Astrocyte (in vitro differentiated cells and primary cell): Measurements from ENCODE around the gene PRLHR. TPM values are rescaled to one million over a fixed set of nuclear protein-coding genes. Genes with fewer than 3 reads are reported as not detected.

ENCODE experiments used
- DNase-seq: peaks from one replicate; pipeline ENCODE4 v3.0.0-alpha.2; 2010; ENCODE audit warnings: low read depth
- FAIRE-seq: peaks from 2 replicates; lab custom pipeline; 2011; peaks lifted over from hg19 to GRCh38; lab: Jason Lieb, UNC
- H2AFZ ChIP-seq: 2 replicates; pipeline ENCODE4 v1.6.0; 2012; ENCODE audit warnings: low read depth, low read length, inconsistent platforms
- H3K27ac ChIP-seq: 2 replicates; pipeline ENCODE4 v1.5.1; 2011; ENCODE audit warnings: low read depth, low read length, inconsistent platforms
- H3K27me3 ChIP-seq: 2 replicates; pipeline ENCODE4 v1.6.0; 2011; ENCODE audit warnings: low read length, inconsistent platforms; ENCODE audit not compliant: insufficient read depth
- H3K36me3 ChIP-seq: 2 replicates; pipeline ENCODE4 v1.5.1; 2011; ENCODE audit warnings: low read length, inconsistent platforms; ENCODE audit not compliant: insufficient read depth
- H3K4me1 ChIP-seq: 2 replicates; pipeline ENCODE4 v1.5.1; 2011; ENCODE audit warnings: low read length, inconsistent platforms; ENCODE audit not compliant: insufficient read depth
- H3K4me2 ChIP-seq: 2 replicates; pipeline ENCODE4 v1.6.0; 2012; ENCODE audit warnings: low read length, inconsistent platforms
- H3K4me3 ChIP-seq: 2 replicates; pipeline ENCODE4 v1.5.1; 2011; ENCODE audit warnings: low read depth, mild to moderate bottlenecking, low read length, inconsistent platforms; ENCODE audit not compliant: insufficient read depth
- H3K79me2 ChIP-seq: 2 replicates; pipeline ENCODE4 v1.6.0; 2012; ENCODE audit warnings: mild to moderate bottlenecking, low read length, inconsistent platforms; ENCODE audit not compliant: insufficient read depth
- H3K9ac ChIP-seq: 2 replicates; pipeline ENCODE4 v1.6.0; 2012; ENCODE audit warnings: mild to moderate bottlenecking, low read length, inconsistent platforms
- H3K9me3 ChIP-seq: 2 replicates; pipeline ENCODE4 v1.5.1; 2012; ENCODE audit warnings: low read depth, mild to moderate bottlenecking, low read length, inconsistent platforms; ENCODE audit not compliant: insufficient read depth
- H4K20me1 ChIP-seq: 2 replicates; pipeline ENCODE4 v1.6.0; 2012; ENCODE audit warnings: low read length, inconsistent platforms; ENCODE audit not compliant: insufficient read depth
- H3K27ac Mint-ChIP-seq: one replicate; pipeline ENCODE4 v1.8.0; 2021; ENCODE audit warnings: mild to moderate bottlenecking, mixed read lengths; ENCODE audit not compliant: unreplicated experiment
- H3K27me3 Mint-ChIP-seq: one replicate; pipeline ENCODE4 v1.8.0; 2021; ENCODE audit warnings: low read depth, mixed read lengths; ENCODE audit not compliant: unreplicated experiment
- H3K36me3 Mint-ChIP-seq: one replicate; pipeline ENCODE4 v1.8.0; 2021; ENCODE audit warnings: low read depth, mixed read lengths; ENCODE audit not compliant: unreplicated experiment
- H3K4me1 Mint-ChIP-seq: one replicate; pipeline ENCODE4 v1.8.0; 2021; ENCODE audit warnings: low read depth, mixed read lengths; ENCODE audit not compliant: unreplicated experiment
- H3K4me3 Mint-ChIP-seq: one replicate; pipeline ENCODE4 v1.8.0; 2021; ENCODE audit warnings: mild to moderate bottlenecking, moderate library complexity, mixed read lengths; ENCODE audit not compliant: unreplicated experiment
- H3K9me3 Mint-ChIP-seq: one replicate; pipeline ENCODE4 v1.8.0; 2021; ENCODE audit warnings: mild to moderate bottlenecking, mixed read lengths; ENCODE audit not compliant: unreplicated experiment
- EZH2 ChIP-seq: IDR thresholded peaks from 2 replicates; pipeline ENCODE4 v1.6.1; 2012; ENCODE audit warnings: mild to moderate bottlenecking, low read length, inconsistent platforms; ENCODE audit not compliant: insufficient read depth
- total RNA-seq: library from RNA; stranded (reverse); gene quantifications from 2 replicates; pipeline ENCODE4 v1.2.1, GENCODE V29; 2021
- TF ChIP-seq, protein P1 (sequence below): IDR thresholded peaks from 2 replicates; pipeline ENCODE4 v1.5.1; 2011; ENCODE audit warnings: low read depth, mild to moderate bottlenecking, inconsistent platforms, low read length, moderate library complexity; ENCODE audit not compliant: insufficient read depth

The PRLHR gene
- total RNA-seq, 1 donor from 2014 or later: not detected

DNA sequence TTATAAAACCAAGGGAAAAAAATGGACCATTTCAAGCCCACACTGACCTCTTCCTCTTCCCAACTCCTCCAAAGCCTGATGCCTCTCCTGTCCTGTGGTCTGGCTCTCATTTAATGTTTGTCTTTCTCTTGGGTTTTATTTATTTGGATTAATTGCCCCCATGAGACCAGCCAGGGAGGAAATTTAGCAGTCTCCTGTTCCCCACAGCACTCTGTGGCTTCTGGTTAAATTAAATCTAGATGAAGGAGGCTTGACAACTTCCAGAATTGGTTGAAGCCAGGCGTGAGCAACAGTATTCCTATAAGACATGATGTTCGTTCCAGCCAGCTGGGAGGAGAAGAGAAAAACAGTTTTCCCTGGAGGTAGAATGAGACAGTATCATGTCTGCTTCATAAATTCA is 15.1 kb upstream of the PRLHR start:
- Mint-ChIP-seq H3K4me1 (no peaks in the 10 kb centered on the region), H3K4me3 (no peak overlapping the region), H3K27ac (no peak overlapping the region), H3K27me3 (peaks cover 55% of the 10 kb centered on the region), H3K9me3 (peaks cover under 1% of the 10 kb centered on the region), H3K36me3 (peaks cover 3% of the 10 kb centered on the region)
- no peaks in the 10 kb centered on the region for H3K79me2 ChIP-seq
- H4K20me1 ChIP-seq: no peaks in the 10 kb centered on the region
- no peak overlapping the region for H3K4me2 ChIP-seq
- H3K27me3 ChIP-seq: no peaks in the 10 kb centered on the region
- H3K4me3 ChIP-seq: no peak overlapping the region
- H3K36me3 ChIP-seq: no peaks in the 10 kb centered on the region
- H2AFZ ChIP-seq: no peak overlapping the region
- H3K9me3 ChIP-seq: no peaks in the 10 kb centered on the region
- H3K4me1 ChIP-seq: no peaks in the 10 kb centered on the region
- TF ChIP-seq, protein P1, sequence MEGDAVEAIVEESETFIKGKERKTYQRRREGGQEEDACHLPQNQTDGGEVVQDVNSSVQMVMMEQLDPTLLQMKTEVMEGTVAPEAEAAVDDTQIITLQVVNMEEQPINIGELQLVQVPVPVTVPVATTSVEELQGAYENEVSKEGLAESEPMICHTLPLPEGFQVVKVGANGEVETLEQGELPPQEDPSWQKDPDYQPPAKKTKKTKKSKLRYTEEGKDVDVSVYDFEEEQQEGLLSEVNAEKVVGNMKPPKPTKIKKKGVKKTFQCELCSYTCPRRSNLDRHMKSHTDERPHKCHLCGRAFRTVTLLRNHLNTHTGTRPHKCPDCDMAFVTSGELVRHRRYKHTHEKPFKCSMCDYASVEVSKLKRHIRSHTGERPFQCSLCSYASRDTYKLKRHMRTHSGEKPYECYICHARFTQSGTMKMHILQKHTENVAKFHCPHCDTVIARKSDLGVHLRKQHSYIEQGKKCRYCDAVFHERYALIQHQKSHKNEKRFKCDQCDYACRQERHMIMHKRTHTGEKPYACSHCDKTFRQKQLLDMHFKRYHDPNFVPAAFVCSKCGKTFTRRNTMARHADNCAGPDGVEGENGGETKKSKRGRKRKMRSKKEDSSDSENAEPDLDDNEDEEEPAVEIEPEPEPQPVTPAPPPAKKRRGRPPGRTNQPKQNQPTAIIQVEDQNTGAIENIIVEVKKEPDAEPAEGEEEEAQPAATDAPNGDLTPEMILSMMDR: no peak
- no peak for TF ChIP-seq EZH2
- H3K9ac ChIP-seq: no peak overlapping the region
- DNase-seq (no peak), FAIRE-seq (no peak)
- H3K27ac ChIP-seq: no peak overlapping the region

DNA sequence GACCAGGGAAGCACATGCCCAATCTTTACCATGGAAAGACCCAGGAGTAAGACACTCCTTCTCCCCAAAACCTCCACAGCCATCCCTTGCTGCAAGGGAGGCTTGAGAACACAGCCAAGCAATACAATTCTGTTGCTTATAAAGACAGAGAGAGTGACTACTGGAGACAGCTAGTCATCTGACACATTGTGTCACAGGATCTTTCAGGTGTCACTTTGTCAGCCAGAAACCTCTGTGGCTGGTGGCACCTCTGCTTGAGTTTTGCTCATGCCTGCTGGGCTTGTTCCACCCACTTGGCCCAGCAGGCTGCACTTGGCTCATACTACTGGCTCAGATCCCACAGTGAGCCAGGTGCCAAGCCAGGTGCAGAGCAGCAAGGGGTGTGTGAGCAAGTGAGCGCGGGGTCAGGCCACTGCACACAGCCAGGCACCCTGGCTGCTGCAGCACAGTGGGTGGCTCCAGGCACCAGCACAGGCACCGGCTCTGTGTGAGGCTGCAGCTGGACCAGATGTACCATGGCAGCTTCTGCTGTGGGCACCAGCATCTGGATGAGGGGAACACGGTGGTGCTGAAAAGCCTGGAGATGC is 12.4 kb upstream of the PRLHR start:
- Histone ChIP-seq H3K9me3 (no peaks in the 10 kb centered on the region), H3K27ac (no peak overlapping the region), H3K27me3 (no peaks in the 10 kb centered on the region), H4K20me1 (no peaks in the 10 kb centered on the region), H3K4me1 (no peaks in the 10 kb centered on the region), H3K9ac (no peak overlapping the region), H3K4me2 (no peak overlapping the region), H3K36me3 (no peaks in the 10 kb centered on the region), H2AFZ (no peak overlapping the region), H3K79me2 (no peaks in the 10 kb centered on the region), H3K4me3 (no peak overlapping the region)
- H3K9me3 Mint-ChIP-seq: no peaks in the 10 kb centered on the region
- TF ChIP-seq, protein P1: no peak
- no peak for TF ChIP-seq EZH2
- DNase-seq (no peak), FAIRE-seq (no peak)
- H3K36me3 Mint-ChIP-seq: peaks cover 3% of the 10 kb centered on the region
- H3K27me3 Mint-ChIP-seq: peaks cover 69% of the 10 kb centered on the region
- no peak overlapping the region for H3K4me3 Mint-ChIP-seq
- H3K27ac Mint-ChIP-seq: no peak overlapping the region
- no peaks in the 10 kb centered on the region for H3K4me1 Mint-ChIP-seq

DNA sequence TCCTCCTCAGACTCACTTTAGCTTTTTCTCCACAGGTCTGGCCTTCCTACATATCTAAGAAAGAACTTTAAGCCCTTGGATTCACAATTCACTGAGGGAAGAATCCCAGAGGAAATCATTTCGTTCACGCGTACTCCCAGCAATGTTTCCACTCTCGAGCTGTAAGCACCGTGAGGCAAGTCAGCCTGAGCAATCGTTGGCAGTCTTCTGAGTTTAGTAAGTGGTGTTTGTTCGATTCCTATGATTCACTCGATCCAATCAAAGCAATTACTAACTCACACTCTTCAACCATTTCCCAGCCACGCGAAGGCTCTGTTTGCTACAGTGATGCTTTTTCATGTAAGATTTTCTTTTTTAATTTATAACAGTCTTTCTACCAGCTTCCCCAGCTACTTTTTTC is 10.2 kb upstream of the PRLHR start:
- no peak overlapping the region for H2AFZ ChIP-seq
- DNase-seq: no peak
- H3K4me3 ChIP-seq: no peak overlapping the region
- no peak for FAIRE-seq
- Mint-ChIP-seq H3K27ac (no peak overlapping the region), H3K27me3 (peaks cover 68% of the 10 kb centered on the region), H3K4me3 (no peak overlapping the region), H3K36me3 (no peaks in the 10 kb centered on the region), H3K4me1 (no peaks in the 10 kb centered on the region), H3K9me3 (no peaks in the 10 kb centered on the region)
- no peaks in the 10 kb centered on the region for H3K4me1 ChIP-seq
- no peak overlapping the region for H3K9ac ChIP-seq
- no peaks in the 10 kb centered on the region for H4K20me1 ChIP-seq
- no peaks in the 10 kb centered on the region for H3K27me3 ChIP-seq
- TF ChIP-seq, protein P1: no peak
- TF ChIP-seq EZH2: no peak
- H3K36me3 ChIP-seq: no peaks in the 10 kb centered on the region
- no peaks in the 10 kb centered on the region for H3K9me3 ChIP-seq
- no peak overlapping the region for H3K27ac ChIP-seq
- H3K79me2 ChIP-seq: no peaks in the 10 kb centered on the region
- H3K4me2 ChIP-seq: no peak overlapping the region
